Aorta (tissue), 5 donors: Measurements from ENCODE around the gene MAGED1. TPM values are rescaled to one million over a fixed set of nuclear protein-coding genes. Genes with fewer than 3 reads are reported as not detected.

Source experiments
- ATAC-seq: fragments of 200-7000 bp; cut with Tn5 transposase; one replicate; pipeline ENCODE4 v1.9.1; 2022; ENCODE audit warnings: moderate library complexity; ENCODE audit not compliant: low FRiP score
- DNase-seq, 2 donors: peaks; one replicate each; pipeline ENCODE4 v3.0.0-alpha.2; 2020
- H3K27ac ChIP-seq, 2 donors: one replicate each; pipeline ENCODE4 v1.5.1; 2013; ENCODE audit warnings: low read length in 2 of 2, mild to moderate bottlenecking in 2 of 2, moderate library complexity in 2 of 2, control low read depth in 1 of 2, inconsistent platforms in 1 of 2, low read depth in 1 of 2
- H3K27me3 ChIP-seq, 2 donors: one replicate each; pipeline ENCODE4 v1.6.1; 2013; ENCODE audit warnings: control low read depth in 1 of 2, low read length in 1 of 2, mild to moderate bottlenecking in 1 of 2, moderate library complexity in 1 of 2; ENCODE audit not compliant: insufficient read depth in 2 of 2, control insufficient read depth in 1 of 2
- H3K36me3 ChIP-seq, 2 donors: one replicate each; pipeline ENCODE4 v1.6.1; 2013; ENCODE audit warnings: control low read depth in 1 of 2, low read length in 1 of 2, mild to moderate bottlenecking in 1 of 2; ENCODE audit not compliant: insufficient read depth in 2 of 2, control insufficient read depth in 1 of 2
- H3K4me1 ChIP-seq, 2 donors: one replicate each; pipeline ENCODE4 v1.6.1; 2013; ENCODE audit warnings: low read length in 2 of 2, control low read depth in 1 of 2, mild to moderate bottlenecking in 1 of 2, moderate library complexity in 1 of 2; ENCODE audit not compliant: insufficient read depth in 2 of 2, control insufficient read depth in 1 of 2
- H3K4me3 ChIP-seq, 2 donors: one replicate each; pipeline ENCODE4 v1.5.1; 2013; ENCODE audit warnings: low read length in 2 of 2, control low read depth in 1 of 2, mild to moderate bottlenecking in 1 of 2
- H3K9me3 ChIP-seq: one replicate; pipeline ENCODE4 v1.6.1; 2013; ENCODE audit warnings: mild to moderate bottlenecking, low read length; ENCODE audit not compliant: control insufficient read depth
- WGBS, 2 donors: extraction: QIAGEN DNeasy Blood & Tissue Kit; methylation state at CpG; one replicate each; pipeline ENCODE4 v1.1.7; 2013; 5-methylcytosine and 5-hydroxymethylcytosine counted together
- intact Hi-C, 2 donors: fragments of 100-400 bp; cut with DNase I; formaldehyde crosslinking; loops; one replicate each; pipeline versions ENCODE4 v1.14.2 to v1.15.0; 2022
- long read RNA-seq, 2 donors: library from polyadenylated mRNA; unstranded; transcript quantifications; one replicate each; pipeline ENCODE4 v2.0.0, GENCODE V29; 2020 to 2021
- polyA plus RNA-seq, 2 donors: library from polyadenylated mRNA; stranded (reverse); fragments of 200-250 nt; gene quantifications; one replicate each; pipeline ENCODE4 v1.2.3, GENCODE V29; 2013
- total RNA-seq, 2 donors: library from RNA; stranded (reverse); fragmentation: NEBNext Ultra II Directional; extraction: Animal tissue kit (Norgen Biotek cat#: 25700); gene quantifications; one replicate each; pipeline ENCODE4 v1.2.1, GENCODE V29; 2021
- donor health status: healthy with polysubstance abuse.
- donor health status: Bipolar disorder and iron deficiency.
- donor health status: DM: no; HTN: no; CAD: no.
- donor health status: DM: no; HTN: no; CAD: no.
- donor health status: DM: yes; HTN: yes; CAD: no.

MAGED1 gene, protein sequence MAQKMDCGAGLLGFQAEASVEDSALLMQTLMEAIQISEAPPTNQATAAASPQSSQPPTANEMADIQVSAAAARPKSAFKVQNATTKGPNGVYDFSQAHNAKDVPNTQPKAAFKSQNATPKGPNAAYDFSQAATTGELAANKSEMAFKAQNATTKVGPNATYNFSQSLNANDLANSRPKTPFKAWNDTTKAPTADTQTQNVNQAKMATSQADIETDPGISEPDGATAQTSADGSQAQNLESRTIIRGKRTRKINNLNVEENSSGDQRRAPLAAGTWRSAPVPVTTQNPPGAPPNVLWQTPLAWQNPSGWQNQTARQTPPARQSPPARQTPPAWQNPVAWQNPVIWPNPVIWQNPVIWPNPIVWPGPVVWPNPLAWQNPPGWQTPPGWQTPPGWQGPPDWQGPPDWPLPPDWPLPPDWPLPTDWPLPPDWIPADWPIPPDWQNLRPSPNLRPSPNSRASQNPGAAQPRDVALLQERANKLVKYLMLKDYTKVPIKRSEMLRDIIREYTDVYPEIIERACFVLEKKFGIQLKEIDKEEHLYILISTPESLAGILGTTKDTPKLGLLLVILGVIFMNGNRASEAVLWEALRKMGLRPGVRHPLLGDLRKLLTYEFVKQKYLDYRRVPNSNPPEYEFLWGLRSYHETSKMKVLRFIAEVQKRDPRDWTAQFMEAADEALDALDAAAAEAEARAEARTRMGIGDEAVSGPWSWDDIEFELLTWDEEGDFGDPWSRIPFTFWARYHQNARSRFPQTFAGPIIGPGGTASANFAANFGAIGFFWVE
- 10 to 100 TPM; 82.2 to 91.2 TPM for total RNA-seq
- polyA plus RNA-seq = 10 to 100 TPM; 26.7 to 57.9 TPM
- long read RNA-seq, donor 1, transcript MAGED1-204 (13 exons, 2,701 nt) = minor isoform, 10 of 240 reads
- long read RNA-seq, donor 1, transcript MAGED1-201 (13 exons, 2,747 nt) = major isoform, 110 of 240 reads
- long read RNA-seq, donor 1, partial matches to known transcripts = 111 of 240 reads
- long read RNA-seq, donor 1, other reads (novel, unspliced or antisense) = 9 of 240 reads
- long read RNA-seq, donor 2, transcript MAGED1-201 (13 exons, 2,747 nt) = major isoform, 43 of 76 reads
- long read RNA-seq, donor 2, partial matches to known transcripts = 27 of 76 reads
- long read RNA-seq, donor 2, other reads (novel, unspliced or antisense) = 5 of 76 reads

DNA sequence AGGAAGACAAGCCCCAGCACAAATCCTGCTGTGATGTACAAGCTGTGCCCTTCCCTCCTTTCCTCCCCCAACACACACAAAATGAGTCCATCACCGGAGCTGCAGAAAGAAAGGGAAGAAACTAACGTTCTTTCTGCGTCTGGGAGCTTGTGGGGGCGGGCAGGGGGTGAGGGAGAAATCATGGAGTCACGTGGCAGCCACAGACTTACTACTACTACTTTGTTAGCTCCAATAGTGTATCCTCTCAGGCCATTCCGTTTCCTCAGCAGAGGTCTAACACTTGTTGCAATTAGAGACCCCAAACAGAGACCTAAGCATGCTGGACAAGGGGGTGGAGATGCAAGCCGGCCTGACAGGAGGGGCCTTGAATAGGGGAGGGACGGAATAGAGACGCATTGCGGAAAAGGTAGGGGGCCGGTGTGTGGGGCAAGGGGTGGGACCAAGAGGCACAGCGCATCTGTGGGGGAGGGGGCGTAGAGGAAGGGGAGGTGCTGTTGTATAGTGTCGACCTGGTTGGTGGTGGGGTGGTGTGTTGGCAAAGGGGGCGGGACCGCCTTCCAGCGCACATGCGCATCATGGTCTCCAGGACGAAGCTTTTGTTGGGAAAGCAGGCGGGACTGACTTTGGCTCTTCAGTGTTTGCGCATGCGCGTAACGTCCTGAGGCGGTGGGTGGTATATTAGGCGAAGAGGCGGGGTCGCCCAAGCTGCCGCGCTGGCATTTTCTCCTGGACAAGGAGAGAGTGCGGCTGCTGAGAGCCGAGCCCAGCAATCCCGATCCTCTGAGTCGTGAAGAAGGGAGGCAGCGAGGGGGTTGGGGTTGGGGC, at the start of gene MAGED1:
Gene MAGED1, plus strand, starts transcription at position 703 of the 825 bp plus-strand sequence. CDS start 682 bp downstream, outside the sequence.
- Histone ChIP-seq H3K4me1 (no peaks in the 10 kb centered on the region), H3K4me3 (peak within 1 kb of the TSS; percentile 52 to 58), H3K27me3 (no peaks in the 10 kb centered on the region), H3K27ac (peak within 1 kb of the TSS in 1 of 2 donors; percentile 87), H3K36me3 (peaks cover 0 to 3% of the 10 kb centered on the region in 2 donors), H3K9me3 (no peaks in the 10 kb centered on the region)
- 0 to 26% methylated on average over 33 to 35 of the region's 35 CpGs for WGBS, 2 donors
- ATAC-seq (peak; percentile 91), DNase-seq (peak; percentile 94)
- intact Hi-C loops = loop anchor here in 1 of 2 donors (10.0 kb wide), 1 partner anchor 398 kb away; the partner anchor contains the start of gene NUDT11

DNA sequence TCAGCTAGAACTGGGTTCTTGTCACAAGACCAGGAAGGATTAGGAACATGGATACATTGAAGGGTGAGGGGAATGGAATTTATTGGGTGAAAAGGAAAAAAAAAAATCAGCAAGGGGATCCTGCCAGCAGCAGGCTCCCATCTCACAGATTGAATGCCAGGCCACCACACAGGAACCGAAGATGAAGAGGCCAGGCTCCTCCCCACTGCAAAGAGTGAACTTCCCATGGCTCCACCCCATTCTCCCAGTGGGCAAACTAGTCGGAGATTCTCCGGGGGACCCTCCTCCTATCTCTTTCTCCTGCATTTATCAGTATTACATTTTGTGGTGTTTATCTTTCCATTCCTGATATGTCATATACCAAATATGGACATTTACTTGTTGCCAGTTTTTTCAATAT, 46.0 kb upstream of the MAGED1 start:
- Histone ChIP-seq H3K27me3 (no peaks in the 10 kb centered on the region), H3K9me3 (no peaks in the 10 kb centered on the region), H3K4me1 (no peaks in the 10 kb centered on the region), H3K4me3 (no peak overlapping the region), H3K27ac (no peak overlapping the region), H3K36me3 (no peaks in the 10 kb centered on the region)
- DNase-seq = no peak
- ATAC-seq = no peak
- WGBS, 2 donors = 40 to 52% methylated on average over 3 of the region's 3 CpGs
- intact Hi-C loops = no loop called here

DNA sequence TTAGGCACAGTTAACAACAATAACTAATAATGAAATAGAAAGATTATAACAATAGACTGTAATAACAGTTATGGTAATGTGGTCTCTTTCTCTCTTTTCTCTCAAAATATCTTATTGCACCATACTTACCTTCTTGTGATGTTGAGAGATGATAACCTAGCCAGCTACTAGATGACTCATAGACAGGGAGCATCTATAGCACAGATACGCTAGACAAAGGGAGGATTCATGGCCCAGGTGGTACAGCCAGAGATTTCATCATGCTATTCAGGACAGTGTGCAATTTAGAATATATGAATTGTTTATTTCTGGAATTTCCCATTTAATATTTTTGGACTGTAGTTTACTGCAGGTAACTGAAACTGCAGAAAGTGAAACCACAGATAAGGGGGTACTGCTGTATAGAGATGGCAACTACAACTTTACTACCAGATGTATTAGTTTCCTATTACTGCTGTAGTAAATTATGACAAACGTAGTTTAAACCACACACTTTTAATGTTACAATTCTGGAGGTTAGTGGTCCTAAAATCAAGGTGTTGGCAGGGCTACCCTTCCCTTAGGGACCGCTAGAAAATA, 41.8 kb upstream of the MAGED1 start:
- ATAC-seq (no peak), DNase-seq (no peak)
- WGBS, 2 donors = 69 to 95% methylated on average over 3 of the region's 3 CpGs
- H3K27me3 ChIP-seq = no peaks in the 10 kb centered on the region
- no peak overlapping the region for H3K4me3 ChIP-seq
- no peaks in the 10 kb centered on the region for H3K36me3 ChIP-seq
- H3K4me1 ChIP-seq = no peaks in the 10 kb centered on the region
- H3K9me3 ChIP-seq = no peaks in the 10 kb centered on the region
- intact Hi-C loops = no loop called here
- no peak overlapping the region for H3K27ac ChIP-seq

DNA sequence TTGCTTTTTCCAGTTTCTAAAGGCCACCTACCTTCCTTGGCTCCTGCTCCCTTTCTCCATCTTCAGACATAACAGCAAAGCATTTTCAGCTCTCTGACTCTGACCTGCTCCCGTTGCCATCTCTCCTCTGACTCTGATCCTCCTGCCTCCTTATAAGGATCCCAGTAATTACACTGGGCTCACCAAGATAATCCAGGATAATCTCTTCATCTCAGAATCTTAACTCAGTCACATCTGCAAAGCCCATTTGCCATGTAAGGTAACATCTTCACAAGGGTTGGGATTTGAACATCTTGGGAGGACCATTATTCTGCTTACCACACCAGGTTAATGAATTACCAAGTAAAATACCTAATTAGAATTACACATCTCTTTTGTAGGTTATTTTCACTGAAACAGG, 41.3 kb upstream of the MAGED1 start:
- intact Hi-C loops = no loop called here
- Histone ChIP-seq H3K4me1 (no peaks in the 10 kb centered on the region), H3K9me3 (no peaks in the 10 kb centered on the region), H3K4me3 (no peak overlapping the region), H3K27me3 (no peaks in the 10 kb centered on the region), H3K36me3 (no peaks in the 10 kb centered on the region), H3K27ac (no peak overlapping the region)
- 52 to 87% methylated on average over 1 of the region's 1 CpG for WGBS, 2 donors
- no peak for ATAC-seq
- no peak for DNase-seq

DNA sequence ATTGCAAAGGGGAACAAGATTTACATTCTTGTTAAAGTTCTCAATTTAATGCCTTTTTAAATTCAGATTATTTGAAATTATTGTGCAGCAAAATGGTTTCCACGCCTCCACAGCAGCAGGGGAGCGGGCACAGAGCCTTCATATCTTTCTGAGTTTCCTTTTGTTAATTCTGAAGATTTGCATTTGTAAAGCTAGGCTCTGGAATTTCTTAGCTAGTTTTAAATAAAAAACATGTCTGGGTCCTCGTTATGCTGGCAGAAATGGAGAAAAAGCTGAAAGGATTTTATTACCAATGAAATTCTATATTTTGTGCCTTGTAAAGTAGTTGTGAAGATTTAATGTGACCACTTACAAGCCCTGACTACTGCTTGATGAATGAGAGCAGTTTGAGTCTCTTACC, 40.8 kb upstream of the MAGED1 start:
- no peak overlapping the region for H3K4me3 ChIP-seq
- intact Hi-C loops = no loop called here
- 66 to 97% methylated on average over 3 of the region's 3 CpGs for WGBS, 2 donors

DNA sequence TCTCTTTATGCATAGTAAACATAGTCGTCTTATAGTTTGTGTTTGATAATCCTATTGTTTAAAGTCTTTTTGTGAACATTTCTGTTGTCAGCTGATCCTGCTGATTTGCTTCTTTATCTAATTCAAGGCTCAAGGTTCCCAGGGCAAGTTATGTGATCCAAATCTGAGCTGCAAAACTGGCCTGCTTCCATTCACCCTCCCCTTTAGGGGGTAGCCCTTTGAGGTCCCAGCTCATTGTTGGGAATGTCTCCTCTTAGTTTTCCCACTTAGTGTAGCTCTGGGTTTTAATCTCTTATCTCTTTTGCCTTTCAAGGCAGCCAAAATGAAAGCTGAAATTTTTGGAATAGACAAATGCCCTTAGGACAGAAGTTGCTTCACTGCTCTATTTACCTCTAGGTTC, 40.2 kb upstream of the MAGED1 start:
- H3K4me3 ChIP-seq = no peak overlapping the region
- DNase-seq (no peak), ATAC-seq (no peak)
- no peaks in the 10 kb centered on the region for H3K4me1 ChIP-seq
- WGBS, 2 donors = 24 to 57% methylated on average over 1 of the region's 1 CpG
- H3K36me3 ChIP-seq = no peaks in the 10 kb centered on the region
- intact Hi-C loops = no loop called here
- H3K27ac ChIP-seq = no peak overlapping the region
- no peaks in the 10 kb centered on the region for H3K27me3 ChIP-seq
- no peaks in the 10 kb centered on the region for H3K9me3 ChIP-seq

More for the DNA sequence above, 40.8 kb upstream of the MAGED1 start:
- Histone ChIP-seq H3K4me1 (no peaks in the 10 kb centered on the region), H3K36me3 (no peaks in the 10 kb centered on the region), H3K27ac (no peak overlapping the region), H3K27me3 (no peaks in the 10 kb centered on the region), H3K9me3 (no peaks in the 10 kb centered on the region)
- DNase-seq (no peak), ATAC-seq (no peak)

DNA sequence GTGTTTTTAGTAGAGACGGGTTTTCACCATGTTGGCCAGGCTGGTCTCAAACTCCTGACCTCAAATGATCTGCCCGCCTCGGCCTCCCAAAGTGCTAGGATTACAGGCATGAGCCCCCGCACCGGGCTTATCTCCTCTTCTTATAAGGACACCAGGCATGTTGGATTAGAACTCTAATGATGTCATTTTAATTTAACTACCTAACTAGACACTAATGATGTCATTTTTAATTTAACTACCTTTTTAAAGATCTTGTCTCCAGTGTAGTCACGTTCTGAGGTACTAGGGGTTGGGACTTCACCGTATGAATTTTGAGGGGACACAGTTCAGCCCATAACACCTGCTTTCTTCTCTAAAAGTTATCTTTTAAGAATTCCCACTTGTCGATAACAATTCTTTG, 37.7 kb upstream of the MAGED1 start:
- Histone ChIP-seq H3K36me3 (no peaks in the 10 kb centered on the region), H3K4me1 (no peaks in the 10 kb centered on the region), H3K27me3 (no peaks in the 10 kb centered on the region), H3K4me3 (no peak overlapping the region), H3K9me3 (no peaks in the 10 kb centered on the region), H3K27ac (no peak overlapping the region)
- WGBS, 2 donors = 90 to 96% methylated on average over 8 of the region's 8 CpGs
- DNase-seq (no peak), ATAC-seq (no peak)
- intact Hi-C loops = no loop called here
